ENCODE data around the gene HSDL1. TPM values are rescaled to one million over a fixed set of nuclear protein-coding genes. Genes with fewer than 3 reads are reported as not detected.

The HSDL1 gene
- total RNA-seq (ENCODE audit: insufficient read depth, low replicate concordance), result 22.9 TPM

GRCh38 chr16:84144859-84145639 is at the start of gene HSDL1, which contains the start of gene DNAAF1:
HSDL1 (minus strand) TSS chr16:84145177; CDS start chr16:84131321, 13,856 bp downstream.
DNAAF1 (plus strand) TSS chr16:84145308; CDS start chr16:84145441, 133 bp downstream.
- DNase-seq (ENCODE audit: low spot score), result peak; percentile 89

- DNase-seq (ENCODE audit: low spot score), result no peak
These were observed 49.0 kb upstream of the HSDL1 start for GRCh38 chr16:84194018-84194417.

- no peak for DNase-seq (ENCODE audit: low spot score)
These were observed 48.5 kb upstream of the HSDL1 start for GRCh38 chr16:84193480-84193879.

GRCh38 chr16:84191466-84191865 is 46.5 kb upstream of the HSDL1 start:
- no peak for DNase-seq (ENCODE audit: low spot score)

GRCh38 chr16:84190731-84191388 is 45.9 kb upstream of the HSDL1 start, which contains the start of gene ADAD2:
ADAD2 (plus strand) TSS chr16:84191157; CDS start chr16:84191231, 74 bp downstream.
- DNase-seq (ENCODE audit: low spot score), result no peak

GRCh38 chr16:84186685-84187437 is 41.9 kb upstream of the HSDL1 start, which contains the start of gene TAF1C:
TAF1C (minus strand) TSS chr16:84187057; CDS start chr16:84184988, 2,069 bp downstream.
- peak; percentile 94 for DNase-seq (ENCODE audit: low spot score)

- DNase-seq (ENCODE audit: low spot score), result peak; percentile 26
These were observed 39.8 kb upstream of the HSDL1 start for GRCh38 chr16:84184775-84185174.

- no peak for DNase-seq (ENCODE audit: low spot score)
These were observed 39.1 kb upstream of the HSDL1 start for GRCh38 chr16:84183911-84184591.

GRCh38 chr16:84183572-84183875 is 38.5 kb upstream of the HSDL1 start:
- no peak for DNase-seq (ENCODE audit: low spot score)

GRCh38 chr16:84182680-84183571 is 37.9 kb upstream of the HSDL1 start:
- no peak for DNase-seq (ENCODE audit: low spot score)

- DNase-seq (ENCODE audit: low spot score), result no peak
These were observed 37.1 kb upstream of the HSDL1 start for GRCh38 chr16:84182104-84182503.

GRCh38 chr16:84181144-84181915 is 36.4 kb upstream of the HSDL1 start:
- DNase-seq (ENCODE audit: low spot score), result no peak

- no peak for DNase-seq (ENCODE audit: low spot score)
These were observed 35.7 kb upstream of the HSDL1 start for GRCh38 chr16:84180519-84181140.

- no peak for DNase-seq (ENCODE audit: low spot score)
These were observed 34.8 kb upstream of the HSDL1 start for GRCh38 chr16:84179612-84180320.

GRCh38 chr16:84178892-84179611 is 34.1 kb upstream of the HSDL1 start:
- no peak for DNase-seq (ENCODE audit: low spot score)

- no peak for DNase-seq (ENCODE audit: low spot score)
These were observed 33.3 kb upstream of the HSDL1 start for GRCh38 chr16:84178146-84178765.

GRCh38 chr16:84177741-84178073 is 32.7 kb upstream of the HSDL1 start:
- no peak for DNase-seq (ENCODE audit: low spot score)

Data from umbilical cord (tissue), 2 donors.